H1 (cell line): Measurements from ENCODE around the gene DEDD. TPM values are rescaled to one million over a fixed set of nuclear protein-coding genes. Genes with fewer than 3 reads are reported as not detected.

Experiments
- CTCF ChIA-PET: fragments of 300-600 bp; sonication (Branson Sonifier 250); formaldehyde crosslinking; loops from one replicate; lab custom pipeline; 2021; ENCODE audit not compliant: partially characterized antibody; lab: Charles Lee
- POLR2A ChIA-PET: fragments of 300-600 bp; sonication (Branson Sonifier 250); formaldehyde crosslinking; loops from one replicate; lab custom pipeline; 2021; ENCODE audit warnings: inconsistent platforms; ENCODE audit not compliant: partially characterized antibody; lab: Charles Lee
- DNase-seq, 2 experiments: peaks; one replicate each; pipeline versions ENCODE4 v3.0.0 to v3.0.0-alpha.2; 2010 to 2022; ENCODE audit warnings: low spot score in 2 of 2, low read depth in 1 of 2, mixed read lengths in 1 of 2
- FAIRE-seq: peaks from 2 replicates; lab custom pipeline; 2011; peaks lifted over from hg19 to GRCh38; lab: Jason Lieb, UNC
- H2AFZ ChIP-seq: 2 replicates; pipeline ENCODE4 v1.8.1; 2012; ENCODE audit warnings: low read length, inconsistent platforms
- H2AK5ac ChIP-seq: 2 replicates; pipeline ENCODE4 v1.6.1; 2013; ENCODE audit warnings: low read depth, low read length
- H2BK120ac ChIP-seq: replicated peaks from 2 replicates; pipeline ENCODE3; 2013; ENCODE audit warnings: low read depth, low read length, inconsistent platforms
- H2BK12ac ChIP-seq: 2 replicates; pipeline ENCODE4 v1.6.1; 2013; ENCODE audit warnings: low read depth, low read length
- H2BK15ac ChIP-seq: 2 replicates; pipeline ENCODE4 v1.6.1; 2013; ENCODE audit warnings: low read length
- H2BK20ac ChIP-seq: 2 replicates; pipeline ENCODE4 v1.6.1; 2013; ENCODE audit warnings: low read length
- H2BK5ac ChIP-seq: 2 replicates; pipeline ENCODE4 v1.6.1; 2013; ENCODE audit warnings: low read depth, low read length
- H3K14ac ChIP-seq: 2 replicates; pipeline ENCODE4 v1.6.1; 2013; ENCODE audit warnings: inconsistent platforms; ENCODE audit not compliant: insufficient read length
- H3K18ac ChIP-seq: 2 replicates; pipeline ENCODE4 v1.6.1; 2013; ENCODE audit warnings: low read length; ENCODE audit errors: extremely low read depth
- H3K23ac ChIP-seq: 2 replicates; pipeline ENCODE4 v1.6.1; 2013; ENCODE audit warnings: inconsistent platforms; ENCODE audit not compliant: insufficient read length
- H3K23me2 ChIP-seq: 2 replicates; pipeline ENCODE4 v1.6.1; 2013; ENCODE audit warnings: low read depth, low read length
- H3K27ac ChIP-seq: 2 replicates; pipeline ENCODE4 v1.6.1; 2011; ENCODE audit warnings: low read depth, low read length, inconsistent platforms
- H3K27me3 ChIP-seq, 4 experiments: replicated peaks in 1 of 4; 1 replicate in 1 of 4; 2 replicates in 3 of 4; pipeline versions ENCODE4 v1.6.1 to v1.8.1; 2011 to 2013; ENCODE audit warnings: low read length in 3 of 4, mild to moderate bottlenecking in 3 of 4, inconsistent platforms in 2 of 4, mixed read lengths in 2 of 4, moderate library complexity in 1 of 4; ENCODE audit not compliant: control insufficient read depth in 3 of 4, insufficient read depth in 3 of 4; ENCODE audit errors: extremely low read depth in 1 of 4
- H3K36me3 ChIP-seq, 4 experiments: 2 replicates each; pipeline versions ENCODE4 v1.6.1 to v1.8.1; 2011 to 2013; ENCODE audit warnings: mild to moderate bottlenecking in 4 of 4, low read length in 3 of 4, moderate library complexity in 2 of 4, control low read depth in 1 of 4, inconsistent platforms in 1 of 4; ENCODE audit not compliant: insufficient read depth in 4 of 4, control insufficient read depth in 2 of 4
- H3K4ac ChIP-seq: replicated peaks from 2 replicates; pipeline ENCODE3; 2013; ENCODE audit warnings: low read length, low read depth, mixed read lengths, inconsistent platforms; ENCODE audit not compliant: insufficient read length
- H3K4me1 ChIP-seq, 4 experiments: replicated peaks in 1 of 4; 1 replicate in 1 of 4; 2 replicates in 3 of 4; pipeline versions ENCODE4 v1.6.1 to v1.8.1; 2011 to 2013; ENCODE audit warnings: low read length in 3 of 4, inconsistent platforms in 2 of 4, mixed read lengths in 1 of 4; ENCODE audit not compliant: insufficient read depth in 4 of 4, control insufficient read depth in 3 of 4
- H3K4me2 ChIP-seq, 2 experiments: 2 replicates each; pipeline versions ENCODE4 v1.6.1 to v1.8.1; 2011 to 2013; ENCODE audit warnings: low read depth in 2 of 2, low read length in 2 of 2, control low read depth in 1 of 2, inconsistent platforms in 1 of 2, mild to moderate bottlenecking in 1 of 2; ENCODE audit not compliant: insufficient read depth in 1 of 2
- H3K4me3 ChIP-seq, 4 experiments: fragments of 200-600, 300-600 bp in 1 of 4; sonication (generic), shearing (Covaris generic), sonication (Bioruptor Twin) in 1 of 4; 2 replicates each; pipeline versions ENCODE4 v1.5.1 to v1.8.1; 2011 to 2016; ENCODE audit warnings: low read length in 4 of 4, low read depth in 3 of 4, control low read depth in 2 of 4, inconsistent platforms in 2 of 4, mild to moderate bottlenecking in 2 of 4, mixed read lengths in 1 of 4, moderate library complexity in 1 of 4; ENCODE audit not compliant: insufficient read depth in 2 of 4; ENCODE audit errors: extremely low read depth in 1 of 4
- H3K56ac ChIP-seq: replicated peaks from 2 replicates; pipeline ENCODE3; 2013; ENCODE audit warnings: low read depth, mild to moderate bottlenecking, mixed read lengths, low read length, inconsistent platforms; ENCODE audit not compliant: insufficient read length
- H3K79me1 ChIP-seq: 2 replicates; pipeline ENCODE4 v1.6.1; 2013; ENCODE audit warnings: low read depth, low read length, control low read depth
- H3K79me2 ChIP-seq, 2 experiments: 2 replicates each; pipeline versions ENCODE4 v1.6.1 to v1.8.1; 2012 to 2013; ENCODE audit warnings: low read length in 2 of 2, mild to moderate bottlenecking in 2 of 2, inconsistent platforms in 1 of 2; ENCODE audit not compliant: insufficient read depth in 2 of 2, control insufficient read depth in 1 of 2
- H3K9ac ChIP-seq, 4 experiments: replicated peaks in 1 of 4; 1 replicate in 1 of 4; 2 replicates in 3 of 4; pipeline versions ENCODE4 v1.6.1 to v1.8.1; 2011 to 2013; ENCODE audit warnings: low read depth in 3 of 4, low read length in 3 of 4, control low read depth in 2 of 4, mild to moderate bottlenecking in 2 of 4, moderate library complexity in 2 of 4, inconsistent platforms in 1 of 4; ENCODE audit errors: extremely low read depth in 1 of 4
- H3K9me3 ChIP-seq, 2 experiments: 2 replicates each; pipeline versions ENCODE4 v1.6.1 to v1.8.1; 2012 to 2013; ENCODE audit warnings: mild to moderate bottlenecking in 2 of 2, moderate library complexity in 2 of 2, control low read depth in 1 of 2, inconsistent platforms in 1 of 2, low read depth in 1 of 2, low read length in 1 of 2, mixed read lengths in 1 of 2; ENCODE audit not compliant: insufficient read depth in 2 of 2
- H4K20me1 ChIP-seq, 2 experiments: replicated peaks in 1 of 2; 2 replicates each; pipeline versions ENCODE3 to v1.8.1; 2011 to 2013; ENCODE audit warnings: inconsistent platforms in 2 of 2, low read length in 2 of 2, mild to moderate bottlenecking in 1 of 2; ENCODE audit not compliant: insufficient read depth in 2 of 2, control insufficient read depth in 1 of 2
- H4K5ac ChIP-seq: 2 replicates; pipeline ENCODE4 v1.6.1; 2013; ENCODE audit warnings: low read length, low read depth, mixed read lengths, inconsistent platforms; ENCODE audit not compliant: insufficient read length
- H4K8ac ChIP-seq: 2 replicates; pipeline ENCODE4 v1.8.0; 2013; ENCODE audit warnings: mild to moderate bottlenecking, moderate library complexity, low read length, inconsistent platforms; ENCODE audit not compliant: insufficient read depth; ENCODE audit errors: extremely low read depth
- H4K91ac ChIP-seq: replicated peaks from 2 replicates; pipeline ENCODE3; 2013; ENCODE audit warnings: low read length, mixed read lengths, inconsistent platforms; ENCODE audit not compliant: insufficient read length
- MAFK ChIP-seq: IDR thresholded peaks from 2 replicates; pipeline ENCODE4 v1.6.1; 2012; ENCODE audit warnings: low read depth, mild to moderate bottlenecking, improper control_type of control experiment, low read length
- NANOG ChIP-seq: IDR thresholded peaks from 2 replicates; pipeline ENCODE4 v1.6.1; 2011; ENCODE audit warnings: low read length, low read depth, mild to moderate bottlenecking, inconsistent platforms; ENCODE audit not compliant: insufficient read depth, poor library complexity, severe bottlenecking
- WGBS, 2 experiments: shearing (Covaris generic) in 1 of 2; methylation state at CpG; one replicate each; pipeline versions ENCODE4 v1.1.6 to v1.1.7; 2013 to 2015; ENCODE audit warnings: low lambda C conversion rate in 2 of 2, mixed read lengths in 2 of 2, inconsistent platforms in 1 of 2, low coverage in 1 of 2, missing lambda C conversion rate in 1 of 2; ENCODE audit not compliant: insufficient replicate concordance in 2 of 2, insufficient coverage in 1 of 2, insufficient read length in 1 of 2; ENCODE audit errors: extremely low coverage in 1 of 2, missing lambda C conversion rate in 1 of 2; 5-methylcytosine and 5-hydroxymethylcytosine counted together
- polyA plus RNA-seq, 7 experiments: library from polyadenylated mRNA; depleted of rRNA in 3 of 7; stranded (reverse) in 5 of 7; unstranded in 2 of 7; fragments of >200 nt in 5 of 7; fragments of 200-250 nt in 2 of 7; gene quantifications; 1 replicate in 5 of 7; 2 replicates in 1 of 7; 4 replicates in 1 of 7; pipeline versions ENCODE4 v1.2.1 to v1.2.3, GENCODE V29; 2011 to 2013; ENCODE audit warnings: missing spikeins in 2 of 7, mixed read lengths in 2 of 7
- total RNA-seq: library from RNA; stranded (reverse); fragmentation: NEBNext Ultra II Directional; extraction: Animal tissue kit (Norgen Biotek cat#: 25700); gene quantifications from 2 replicates; pipeline ENCODE4 v1.2.1, GENCODE V29; 2021

The DEDD gene
- total and polyA plus RNA-seq, 2 of the 8 experiments (the other 6 are each of a cell fraction or from before 2014, with no cell fraction given), result 42.6 to 55.9 TPM

GRCh38 chr1:161095230-161095629 lies 37.2 kb downstream of the DEDD start:
- H3K14ac ChIP-seq, result no peak overlapping the region
- no peak overlapping the region for H2BK20ac ChIP-seq
- ChIA-PET POLR2A (interaction anchor here (0.7 to 5.3 kb wide), 4 partner anchors 38 to 74 kb away, joined by 3 to 32 read pairs (median 3); partner anchors contain the start of genes DEDD, F11R and USF1), CTCF (interaction anchor here (1.1 to 10.0 kb wide), 10 partner anchors 8 to 210 kb away, joined by 3 to 282 read pairs (median 10); partner anchors contain the start of genes ARHGAP30, ITLN1, NECTIN4 and TSTD1)
- H4K8ac ChIP-seq, result no peak overlapping the region
- no peak overlapping the region for H3K4me2 ChIP-seq
- H3K79me2 ChIP-seq, result no peaks in the 10 kb centered on the region
- H3K4me3 ChIP-seq, result no peak overlapping the region
- 80% methylated on average over 6 of the region's 6 CpGs; no CpG with 5 or more reads in 1 of the 2 experiments for WGBS, 2 experiments
- H3K27ac ChIP-seq, result no peak overlapping the region
- no peak overlapping the region for H4K5ac ChIP-seq
- H3K27me3 ChIP-seq, result no peaks in the 10 kb centered on the region
- no peak overlapping the region for H3K9ac ChIP-seq
- no peak overlapping the region for H2AK5ac ChIP-seq
- H2AFZ ChIP-seq, result no peak overlapping the region
- H3K4me1 ChIP-seq, result peaks cover 0 to 6% (median 0%) of the 10 kb centered on the region in 4 experiments; a peak in 2 of 7 replicates
- no peaks in the 10 kb centered on the region for H3K9me3 ChIP-seq
- H3K23me2 ChIP-seq, result peaks cover 13% of the 10 kb centered on the region
- H2BK12ac ChIP-seq, result no peak overlapping the region
- FAIRE-seq, result no peak
- no peak overlapping the region for H4K91ac ChIP-seq
- TF ChIP-seq MAFK, result no peak
- no peak for TF ChIP-seq NANOG
- no peak overlapping the region for H2BK15ac ChIP-seq
- no peak for DNase-seq
- no peak overlapping the region for H3K56ac ChIP-seq
- no peaks in the 10 kb centered on the region for H4K20me1 ChIP-seq
- no peak overlapping the region for H3K18ac ChIP-seq
- H2BK120ac ChIP-seq, result no peak overlapping the region
- 0 out of 2 replicates have a peak, but pooled peaks cover 3% of the 10 kb centered on the region for H3K79me1 ChIP-seq
- no peak overlapping the region for H3K4ac ChIP-seq
- H3K23ac ChIP-seq, result no peak overlapping the region
- no peak overlapping the region for H2BK5ac ChIP-seq
- peaks cover 0 to 4% (median 0%) of the 10 kb centered on the region in 4 experiments; a peak in 1 of 8 replicates for H3K36me3 ChIP-seq
